K562 (cell line): ENCODE results near the gene PLEKHA8. TPM values are rescaled to one million over a fixed set of nuclear protein-coding genes. Genes with fewer than 3 reads are reported as not detected.
A peak's percentile ranks its signal among the peaks of the same experiment; 100 is the strongest.

ENCODE experiments used
- ATAC-seq: fragments of 200-7000 bp; cut with Tn5 transposase; 3 replicates; pipeline ENCODE4 v1.9.1; 2020; ENCODE audit warnings: moderate library complexity
- BruUV-seq: library from RNA; stranded (reverse); fragments of 400-500 nt; replicated peaks from 2 replicates; lab custom pipeline; 2021; lab: Mats Ljungman, UMichigan
- CTCF ChIA-PET: fragments of 300-600 bp; formaldehyde crosslinking; extraction: SDS; loops from one replicate; lab custom pipeline; 2021; ENCODE audit warnings: low intra/inter-chr PET ratio; lab: Yijun Ruan, JAX
- POLR2A ChIA-PET: fragments of 300-600, 350-650 bp; sonication (Branson Sonifier 250); formaldehyde crosslinking; extraction: SDS; loops from one replicate; lab custom pipeline; 2021; ENCODE audit warnings: antibody characterized with exemption, inconsistent platforms; lab: Yijun Ruan, JAX
- DNase-seq, 4 experiments: peaks; one replicate each; pipeline versions ENCODE4 v3.0.0 to v3.0.0-alpha.2; 2011 to 2018; ENCODE audit warnings: low spot score in 3 of 4, mixed read lengths in 3 of 4; ENCODE audit errors: extremely low read depth in 1 of 4
- FAIRE-seq: peaks from 2 replicates; lab custom pipeline; 2011; peaks lifted over from hg19 to GRCh38; lab: Jason Lieb, UNC
- H2AFZ ChIP-seq: 2 replicates; pipeline ENCODE4 v1.6.0; 2011; ENCODE audit warnings: low read depth, low read length, control low read depth, inconsistent platforms
- H3K27ac ChIP-seq: fragments of 200-600 bp; 3 replicates; pipeline ENCODE4 v1.8.0; 2011; ENCODE audit warnings: low read depth, mild to moderate bottlenecking, control low read depth, inconsistent platforms, low read length, moderate library complexity, mixed read lengths; ENCODE audit errors: extremely low read depth
- H3K27me3 ChIP-seq, 2 experiments: fragments of 300-600 bp in 1 of 2; 2 replicates in 1 of 2; 3 replicates in 1 of 2; pipeline versions ENCODE4 v1.6.0 to v1.8.0; 2011; ENCODE audit warnings: inconsistent platforms in 2 of 2, low read length in 2 of 2, mild to moderate bottlenecking in 1 of 2, mixed read lengths in 1 of 2, moderate library complexity in 1 of 2; ENCODE audit not compliant: control insufficient read depth in 2 of 2, insufficient read depth in 2 of 2
- H3K36me3 ChIP-seq: fragments of 300-600 bp; 3 replicates; pipeline ENCODE4 v1.8.0; 2011; ENCODE audit warnings: mild to moderate bottlenecking, low read length, inconsistent platforms; ENCODE audit not compliant: control insufficient read depth, insufficient read depth
- H3K4me1 ChIP-seq, 2 experiments: fragments of 200-600 bp in 1 of 2; replicated peaks in 1 of 2; 2 replicates in 1 of 2; 3 replicates in 1 of 2; pipeline versions ENCODE4 v1.5.1 to v1.8.0; 2011; ENCODE audit warnings: inconsistent platforms in 2 of 2, low read length in 2 of 2, mild to moderate bottlenecking in 1 of 2, mixed read lengths in 1 of 2, moderate library complexity in 1 of 2; ENCODE audit not compliant: control insufficient read depth in 2 of 2, insufficient read depth in 2 of 2
- H3K4me2 ChIP-seq: 2 replicates; pipeline ENCODE4 v1.6.1; 2011; ENCODE audit warnings: low read length, control low read depth, inconsistent platforms, mixed read lengths; ENCODE audit not compliant: insufficient read depth
- H3K4me3 ChIP-seq: fragments of 200-600 bp; sonication (generic), shearing (Covaris generic); 2 replicates; pipeline ENCODE4 v1.5.1; 2016; ENCODE audit warnings: control low read depth, inconsistent platforms
- H3K79me2 ChIP-seq: fragments of 200-600 bp; 3 replicates; pipeline ENCODE4 v1.8.0; 2011; ENCODE audit warnings: low read length, inconsistent platforms; ENCODE audit not compliant: control insufficient read depth, insufficient read depth
- H3K9ac ChIP-seq, 2 experiments: 2 replicates each; pipeline versions ENCODE4 v1.6.0 to v1.6.1; 2011; ENCODE audit warnings: low read depth in 2 of 2, low read length in 2 of 2, control low read depth in 1 of 2, inconsistent platforms in 1 of 2, mild to moderate bottlenecking in 1 of 2, mixed read lengths in 1 of 2; ENCODE audit not compliant: insufficient read depth in 1 of 2
- H3K9me1 ChIP-seq: one replicate; pipeline ENCODE4 v1.6.0; 2011; ENCODE audit warnings: inconsistent platforms, mild to moderate bottlenecking, low read length, moderate library complexity; ENCODE audit not compliant: control insufficient read depth, insufficient read depth
- H3K9me3 ChIP-seq: replicated peaks from 2 replicates; pipeline ENCODE4 v1.5.1; 2011; ENCODE audit warnings: low read depth, low read length, inconsistent platforms; ENCODE audit not compliant: control insufficient read depth, insufficient read depth
- H4K20me1 ChIP-seq: replicated peaks from 2 replicates; pipeline ENCODE4 v1.6.1; 2011; ENCODE audit warnings: low read length, inconsistent platforms, mixed read lengths; ENCODE audit not compliant: control insufficient read depth, insufficient read depth
- CBX1 ChIP-seq: sonication (generic); IDR thresholded peaks from 2 replicates; pipeline ENCODE4 v1.6.1; 2016; ENCODE audit warnings: antibody characterized with exemption, low read depth, mild to moderate bottlenecking
- CEBPZ ChIP-seq: fragments of 150-350 bp; IDR thresholded peaks from 2 replicates; pipeline ENCODE4 v1.6.1; 2014; ENCODE audit warnings: low read depth, mild to moderate bottlenecking, low read length, borderline replicate concordance
- EHMT2 ChIP-seq: fragments of 450-650 bp; IDR thresholded peaks from 2 replicates; pipeline ENCODE4 v1.6.1; 2018; ENCODE audit warnings: antibody characterized with exemption
- HNRNPH1 ChIP-seq: fragments of 200-400 bp; formaldehyde crosslinking; optimal IDR thresholded peaks from 2 replicates; pipeline ENCODE3; 2017; ENCODE audit warnings: low read depth, mild to moderate bottlenecking, low read length, moderate library complexity
- MNT ChIP-seq, 2 experiments: fragments of 450-650 bp; conservative IDR thresholded peaks; 2 replicates each; pipeline ENCODE4 v1.6.1; 2017; ENCODE audit warnings: mild to moderate bottlenecking in 2 of 2, moderate library complexity in 2 of 2
- NCOR1 ChIP-seq: fragments of 450-650 bp; IDR thresholded peaks from 2 replicates; pipeline ENCODE4 v1.6.1; 2016; ENCODE audit warnings: mild to moderate bottlenecking, moderate library complexity
- SIN3A ChIP-seq, 2 experiments: fragments of 150-350 bp in 1 of 2; IDR thresholded peaks; 2 replicates each; pipeline ENCODE4 v1.6.1; 2011 to 2016; ENCODE audit warnings: borderline replicate concordance in 2 of 2, low read depth in 2 of 2, low read length in 2 of 2, mild to moderate bottlenecking in 2 of 2, moderate library complexity in 2 of 2; ENCODE audit not compliant: control insufficient read depth in 1 of 2
- WHSC1 ChIP-seq: IDR thresholded peaks from one replicate; pipeline ENCODE4 v1.6.1; 2012; ENCODE audit warnings: low read length, control low read depth, inconsistent platforms
- ZNF124 ChIP-seq: sonication (generic); formaldehyde crosslinking; IDR thresholded peaks from 2 replicates; pipeline ENCODE4 v1.8.1; 2022; ENCODE audit warnings: missing genetic modification reagents
- ZNF133 ChIP-seq: fragments of 250-450 bp; sonication (Bioruptor Pico); IDR thresholded peaks from 2 replicates; pipeline ENCODE4 v1.4.0; 2020; ENCODE audit warnings: mild to moderate bottlenecking
- ZNF140 ChIP-seq: fragments of 250-450 bp; sonication (Bioruptor Pico); IDR thresholded peaks from 2 replicates; pipeline ENCODE4 v1.8.0; 2021; ENCODE audit warnings: moderate library complexity, mild to moderate bottlenecking, inconsistent platforms
- ZNF316 ChIP-seq: fragments of 450-650 bp; IDR thresholded peaks from 2 replicates; pipeline ENCODE4 v1.6.1; 2016
- WGBS: fragments of 100-300 bp; shearing (Covaris generic); methylation state at CpG from one replicate; pipeline ENCODE4 v1.1.6; 2016; ENCODE audit warnings: low coverage, mixed read lengths; ENCODE audit not compliant: insufficient coverage; ENCODE audit errors: missing lambda C conversion rate; 5-methylcytosine and 5-hydroxymethylcytosine counted together
- in situ Hi-C: fragments of 300-500 bp; cut with MboI; formaldehyde crosslinking; loops from 4 replicates; pipeline ENCODE4 v1.15.0; 2018; ENCODE audit warnings: inconsistent platforms, mixed read lengths
- intact Hi-C: fragments of 100-400 bp; cut with micrococcal nuclease; formaldehyde crosslinking; loops from 2 replicates; pipeline ENCODE4 v1.14.2; 2022
- polyA plus RNA-seq, 8 experiments: library from polyadenylated mRNA; depleted of rRNA in 4 of 8; stranded (reverse) in 5 of 8; unstranded in 3 of 8; fragments of >200 nt; fragmentation: Nextera tagmentation in 2 of 8; fragmentation: Illumina TruSeq in 1 of 8; extraction: Ambion mirVana in 2 of 8; extraction: Trizol in 1 of 8; gene quantifications; 2 replicates each; pipeline versions ENCODE4 v1.2.1 to v1.2.3, GENCODE V29; 2011 to 2014; ENCODE audit warnings: inconsistent platforms in 1 of 8, missing spikeins in 1 of 8
- total RNA-seq, 7 experiments: library from RNA; depleted of rRNA in 6 of 7; stranded (reverse); fragments of >200 nt in 6 of 7; fragmentation: Illumina TruSeq in 2 of 7; extraction: Trizol in 2 of 7; gene quantifications; 2 replicates each; pipeline versions ENCODE4 v1.2.1 to v1.2.3, GENCODE V29; 2011 to 2021; ENCODE audit warnings: low replicate concordance in 1 of 7

Gene PLEKHA8
- total and polyA plus RNA-seq, 9 of the 15 experiments (the other 6 are each of a cell fraction or from before 2014, with no cell fraction given): 3.2 to 16.3 (median 11.8) TPM

- TF ChIP-seq EHMT2: no peak
- no peak for TF ChIP-seq CBX1
- TF ChIP-seq WHSC1: no peak
- TF ChIP-seq NCOR1: no peak
- no peak for TF ChIP-seq ZNF124
- no peak for TF ChIP-seq ZNF140 (CRISPR knock-in tag)
These were observed 50.1 kb downstream of the PLEKHA8 start (continued) for GRCh38 chr7:30078280-30078679.

GRCh38 chr7:30079880-30080279, 51.7 kb downstream of the PLEKHA8 start:
- Histone ChIP-seq H3K9ac (no peak overlapping the region), H3K4me3 (no peak overlapping the region), H3K27me3 (no peaks in the 10 kb centered on the region), H3K27ac (no peak overlapping the region), H3K9me3 (no peaks in the 10 kb centered on the region), H3K4me2 (no peak overlapping the region), H3K79me2 (no peaks in the 10 kb centered on the region), H4K20me1 (no peaks in the 10 kb centered on the region), H3K9me1 (no peaks in the 10 kb centered on the region), H2AFZ (no peak overlapping the region), H3K4me1 (no peaks in the 10 kb centered on the region), H3K36me3 (peaks cover 7% of the 10 kb centered on the region; the same call in 2 of the 3 replicates)
- intact Hi-C loops (loop anchor here (10.0 kb wide), 1 partner anchor 485 kb away; no protein-coding TSS in a partner anchor), in situ Hi-C loops (no loop called here)
- ChIA-PET CTCF (no interaction called here), POLR2A (interaction anchor here (0.6 kb wide), 1 partner anchor 12 kb away, joined by 3 read pairs; no protein-coding TSS in a partner anchor)
- ATAC-seq (no peak), FAIRE-seq (no peak), DNase-seq (no peak)
- TF ChIP-seq HNRNPH1 (no peak), SIN3A (IDR thresholded peaks at IDR 0.05; ENCODE audit: borderline replicate concordance in 2 of 2, control insufficient read depth in 1 of 2, low read depth in 2 of 2, low read length in 2 of 2) (no peak), MNT (conservative IDR thresholded peaks at IDR 0.05) (no peak), CEBPZ (no peak), ZNF316 (peak; percentile 9; the same call in 1 of the 2 replicates), ZNF133 (no peak)
- WGBS: 55% methylated on average over 2 of the region's 2 CpGs
- no TSS peak for BruUV-seq
